Endothelial cell of umbilical vein (primary cell): ENCODE data around the gene FAM204A. TPM values are rescaled to one million over a fixed set of nuclear protein-coding genes. Genes with fewer than 3 reads are reported as not detected.

ENCODE experiments used
- BruUV-seq: library from RNA; stranded (reverse); fragments of 400-500 nt; replicated peaks from 2 replicates; lab custom pipeline; 2021; lab: Mats Ljungman, UMichigan
- CTCF ChIA-PET: fragments of 300-600, 350-600 bp; sonication (Branson Sonifier 250); formaldehyde crosslinking; loops from one replicate; lab custom pipeline; 2021; ENCODE audit warnings: antibody characterized with exemption, inconsistent platforms; lab: Charles Lee
- POLR2A ChIA-PET: fragments of 300-600, 350-600 bp; sonication (Branson Sonifier 250); formaldehyde crosslinking; loops from one replicate; lab custom pipeline; 2021; ENCODE audit warnings: antibody characterized with exemption, inconsistent platforms; lab: Charles Lee
- DNase-seq: peaks from one replicate; pipeline ENCODE4 v3.0.0-alpha.2; 2011; ENCODE audit warnings: low read depth, low spot score
- FAIRE-seq: peaks from 2 replicates; lab custom pipeline; 2011; peaks lifted over from hg19 to GRCh38; lab: Jason Lieb, UNC
- H2AFZ ChIP-seq: 2 replicates; pipeline ENCODE4 v1.6.0; 2012; ENCODE audit warnings: low read depth, low read length, control low read depth, inconsistent platforms
- H3K27ac ChIP-seq: 2 replicates; pipeline ENCODE4 v1.5.1; 2011; ENCODE audit warnings: low read depth, mild to moderate bottlenecking, control low read depth, low read length, moderate library complexity; ENCODE audit not compliant: insufficient read depth
- H3K27me3 ChIP-seq, 2 experiments: 2 replicates each; pipeline versions ENCODE4 v1.6.0 to v1.6.1; 2011; ENCODE audit warnings: low read length in 2 of 2, mixed read lengths in 1 of 2; ENCODE audit not compliant: control insufficient read depth in 2 of 2, insufficient read depth in 2 of 2
- H3K36me3 ChIP-seq, 2 experiments: 2 replicates in 1 of 2; 3 replicates in 1 of 2; pipeline ENCODE4 v1.5.1; 2011; ENCODE audit warnings: low read length in 2 of 2, mild to moderate bottlenecking in 1 of 2, moderate library complexity in 1 of 2; ENCODE audit not compliant: control insufficient read depth in 2 of 2, insufficient read depth in 2 of 2; ENCODE audit errors: extremely low read depth in 1 of 2
- H3K4me1 ChIP-seq: 3 replicates; pipeline ENCODE4 v1.5.1; 2011; ENCODE audit warnings: mild to moderate bottlenecking, low read length; ENCODE audit not compliant: control insufficient read depth, insufficient read depth; ENCODE audit errors: extremely low read depth
- H3K4me2 ChIP-seq: 2 replicates; pipeline ENCODE4 v1.6.1; 2011; ENCODE audit warnings: low read length, control low read depth, mixed read lengths; ENCODE audit not compliant: insufficient read depth
- H3K4me3 ChIP-seq, 3 experiments: fragments of 200-600 bp in 1 of 3; sonication (generic), shearing (Covaris generic) in 1 of 3; replicated peaks in 1 of 3; 2 replicates each; pipeline ENCODE4 v1.5.1; 2011 to 2016; ENCODE audit warnings: control low read depth in 3 of 3, low read length in 3 of 3, mild to moderate bottlenecking in 2 of 3, inconsistent platforms in 1 of 3, low read depth in 1 of 3, moderate library complexity in 1 of 3; ENCODE audit not compliant: insufficient read depth in 1 of 3
- H3K79me2 ChIP-seq: 2 replicates; pipeline ENCODE4 v1.6.0; 2012; ENCODE audit warnings: low read length, inconsistent platforms; ENCODE audit not compliant: control insufficient read depth, insufficient read depth
- H3K9ac ChIP-seq: replicated peaks from 2 replicates; pipeline ENCODE3; 2011; ENCODE audit warnings: low read length, control low read depth; ENCODE audit not compliant: insufficient read depth; ENCODE audit errors: extremely low read depth
- H3K9me1 ChIP-seq: replicated peaks from 3 replicates; pipeline ENCODE4 v1.6.0; 2011; ENCODE audit warnings: mild to moderate bottlenecking, low read length; ENCODE audit not compliant: control insufficient read depth, insufficient read depth; ENCODE audit errors: extremely low read depth
- H3K9me3 ChIP-seq: replicated peaks from 2 replicates; pipeline ENCODE4 v1.5.1; 2012; ENCODE audit warnings: low read length, inconsistent platforms; ENCODE audit not compliant: control insufficient read depth, insufficient read depth
- H4K20me1 ChIP-seq: replicated peaks from 2 replicates; pipeline ENCODE3; 2011; ENCODE audit warnings: mild to moderate bottlenecking, low read length; ENCODE audit not compliant: control insufficient read depth, insufficient read depth; ENCODE audit errors: extremely low read depth
- EZH2 ChIP-seq: IDR thresholded peaks from 2 replicates; pipeline ENCODE4 v1.6.1; 2012; ENCODE audit warnings: borderline replicate concordance, low read depth, mild to moderate bottlenecking, moderate library complexity, low read length, inconsistent platforms; ENCODE audit not compliant: severe bottlenecking
- FOS ChIP-seq: IDR thresholded peaks from 2 replicates; pipeline ENCODE4 v1.6.1; 2011; ENCODE audit warnings: mild to moderate bottlenecking, low read length, moderate library complexity, borderline replicate concordance; ENCODE audit not compliant: insufficient read depth
- GATA2 ChIP-seq: IDR thresholded peaks from 2 replicates; pipeline ENCODE4 v1.7.0; 2011; ENCODE audit warnings: low read depth, mild to moderate bottlenecking, moderate library complexity, mixed read lengths, low read length; ENCODE audit not compliant: insufficient read length, insufficient read depth
- JUN ChIP-seq: IDR thresholded peaks from 2 replicates; pipeline ENCODE4 v1.6.1; 2011; ENCODE audit warnings: borderline replicate concordance, low read depth; ENCODE audit not compliant: insufficient read length, insufficient read depth
- MYC ChIP-seq: IDR thresholded peaks from one replicate; pipeline ENCODE4 v1.6.1; 2011; ENCODE audit warnings: mild to moderate bottlenecking, low read depth, low read length
- POLR2A ChIP-seq: IDR thresholded peaks from 2 replicates; pipeline ENCODE4 v1.6.1; 2012; ENCODE audit warnings: low read depth, mild to moderate bottlenecking, control low read depth, low read length
- POLR2AphosphoS5 ChIP-seq: IDR thresholded peaks from 2 replicates; pipeline ENCODE4 v1.6.1; 2012; ENCODE audit warnings: low read depth, mild to moderate bottlenecking, control low read depth, low read length, moderate library complexity; ENCODE audit not compliant: insufficient read depth
- dilution Hi-C: fragments of 300-500 bp; cut with MboI; formaldehyde crosslinking; loops from one replicate; pipeline ENCODE4 v1.15.0; 2019; ENCODE audit warnings: low sequenced_read_pairs; ENCODE audit not compliant: extremely low pct_ligation_motif_present
- intact Hi-C: fragments of 100-400 bp; cut with micrococcal nuclease; formaldehyde crosslinking; loops from one replicate; pipeline ENCODE4 v1.10.0; 2022
- polyA plus RNA-seq, 4 experiments: library from polyadenylated mRNA; depleted of rRNA in 3 of 4; stranded (reverse) in 3 of 4; unstranded in 1 of 4; fragments of >200 nt; gene quantifications; 2 replicates each; pipeline versions ENCODE4 v1.2.1 to v1.2.3, GENCODE V29; 2011 to 2012; ENCODE audit warnings: missing spikeins in 1 of 4
- total RNA-seq: library from RNA; stranded (reverse); gene quantifications from 2 replicates; pipeline ENCODE4 v1.2.3, GENCODE V29; 2021
- TF ChIP-seq, protein P1 (sequence below), 2 donors: IDR thresholded peaks; 1 replicate in 1 of 2; 2 replicates in 1 of 2; pipeline ENCODE4 v1.5.1; 2011; ENCODE audit warnings: low read length in 2 of 2, mild to moderate bottlenecking in 2 of 2, moderate library complexity in 2 of 2, control low read depth in 1 of 2, inconsistent platforms in 1 of 2, low read depth in 1 of 2; ENCODE audit not compliant: insufficient read depth in 1 of 2; ENCODE audit errors: extremely low read depth in 1 of 2
- TF ChIP-seq, protein P2 (sequence below): IDR thresholded peaks from 2 replicates; pipeline ENCODE4 v1.6.1; 2011; ENCODE audit not compliant: insufficient read depth, insufficient read length

Gene FAM204A
- total and polyA plus RNA-seq, 2 donors (not counting 3 experiments of a cell fraction or from before 2014, with no cell fraction given), result 11.1 to 73.7 TPM

DNA sequence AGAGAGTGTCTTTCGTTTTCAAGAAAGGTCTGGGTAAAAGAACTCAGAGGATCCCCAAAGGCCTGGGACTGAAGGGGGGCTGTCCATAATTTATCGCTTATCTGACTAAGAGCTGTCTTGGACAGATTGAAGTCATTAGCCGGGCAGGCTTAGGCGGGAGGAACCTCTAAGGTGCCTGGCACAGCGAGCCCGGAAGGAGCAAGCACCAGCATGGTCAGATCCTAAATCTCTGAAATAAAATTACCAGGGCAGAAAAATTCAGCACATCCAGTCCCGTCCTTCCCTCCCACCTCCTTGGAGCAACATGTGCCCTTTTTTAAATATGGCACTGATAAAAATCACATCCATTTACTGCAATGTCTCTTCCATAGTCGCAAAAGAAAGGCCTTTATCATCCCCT is 86.8 kb downstream of the FAM204A start:
- Histone ChIP-seq H3K36me3 (no peaks in the 10 kb centered on the region), H3K9me3 (no peaks in the 10 kb centered on the region), H3K79me2 (no peaks in the 10 kb centered on the region), H3K27me3 (peaks cover 7% of the 10 kb centered on the region in 2 experiments), H3K4me2 (no peak overlapping the region), H3K27ac (no peak overlapping the region), H3K9me1 (no peaks in the 10 kb centered on the region), H3K4me3 (no peak overlapping the region), H2AFZ (no peak overlapping the region), H4K20me1 (no peaks in the 10 kb centered on the region), H3K9ac (no peak overlapping the region), H3K4me1 (no peaks in the 10 kb centered on the region)
- intact Hi-C loops, result no loop called here
- no peak for DNase-seq
- no peak for TF ChIP-seq GATA2
- TF ChIP-seq, protein P1, sequence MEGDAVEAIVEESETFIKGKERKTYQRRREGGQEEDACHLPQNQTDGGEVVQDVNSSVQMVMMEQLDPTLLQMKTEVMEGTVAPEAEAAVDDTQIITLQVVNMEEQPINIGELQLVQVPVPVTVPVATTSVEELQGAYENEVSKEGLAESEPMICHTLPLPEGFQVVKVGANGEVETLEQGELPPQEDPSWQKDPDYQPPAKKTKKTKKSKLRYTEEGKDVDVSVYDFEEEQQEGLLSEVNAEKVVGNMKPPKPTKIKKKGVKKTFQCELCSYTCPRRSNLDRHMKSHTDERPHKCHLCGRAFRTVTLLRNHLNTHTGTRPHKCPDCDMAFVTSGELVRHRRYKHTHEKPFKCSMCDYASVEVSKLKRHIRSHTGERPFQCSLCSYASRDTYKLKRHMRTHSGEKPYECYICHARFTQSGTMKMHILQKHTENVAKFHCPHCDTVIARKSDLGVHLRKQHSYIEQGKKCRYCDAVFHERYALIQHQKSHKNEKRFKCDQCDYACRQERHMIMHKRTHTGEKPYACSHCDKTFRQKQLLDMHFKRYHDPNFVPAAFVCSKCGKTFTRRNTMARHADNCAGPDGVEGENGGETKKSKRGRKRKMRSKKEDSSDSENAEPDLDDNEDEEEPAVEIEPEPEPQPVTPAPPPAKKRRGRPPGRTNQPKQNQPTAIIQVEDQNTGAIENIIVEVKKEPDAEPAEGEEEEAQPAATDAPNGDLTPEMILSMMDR (IDR thresholded peaks at IDR 0.05; ENCODE audit: extremely low read depth in 1 of 2, insufficient read depth in 1 of 2, low read depth in 1 of 2, low read length in 2 of 2), result no peak
- TF ChIP-seq EZH2, result no peak
- TF ChIP-seq, protein P2, sequence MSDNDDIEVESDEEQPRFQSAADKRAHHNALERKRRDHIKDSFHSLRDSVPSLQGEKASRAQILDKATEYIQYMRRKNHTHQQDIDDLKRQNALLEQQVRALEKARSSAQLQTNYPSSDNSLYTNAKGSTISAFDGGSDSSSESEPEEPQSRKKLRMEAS, result no peak
- TF ChIP-seq JUN, result no peak
- TF ChIP-seq POLR2A, result no peak
- no peak for TF ChIP-seq MYC
- TF ChIP-seq FOS, result no peak
- TF ChIP-seq POLR2AphosphoS5, result no peak
- ChIA-PET CTCF (no interaction called here), POLR2A (no interaction called here)
- BruUV-seq, result no TSS peak
- dilution Hi-C loops, result no loop called here
- FAIRE-seq, result no peak
